Cerebellar nuclear complex (tissue), 1 donor: ENCODE measurements around the gene PDGFA.

Source experiments
- DNase-seq, 2 experiments: peaks; one replicate each; lab custom pipeline; 2025; lab: John Stamatoyannopoulos, UW

PDGFA gene

GRCh38 chr7:504221-505111 lies 15.2 kb downstream of the PDGFA start:
- no peak for DNase-seq

- no peak for DNase-seq
These were observed 16.0 kb downstream of the PDGFA start for GRCh38 chr7:503575-504111.

GRCh38 chr7:502296-502695 lies 17.4 kb downstream of the PDGFA start:
- no peak for DNase-seq

- DNase-seq: no peak
These were observed 18.1 kb downstream of the PDGFA start for GRCh38 chr7:501526-501925.

- DNase-seq: no peak
These were observed 18.9 kb downstream of the PDGFA start for GRCh38 chr7:500521-501420.

- no peak for DNase-seq
These were observed 19.7 kb downstream of the PDGFA start for GRCh38 chr7:499853-500485.

- no peak for DNase-seq
These were observed 20.7 kb downstream of the PDGFA start for GRCh38 chr7:498678-499641.

GRCh38 chr7:497946-498655 lies 21.5 kb downstream of the PDGFA start:
- DNase-seq: no peak

- no peak for DNase-seq
These were observed 22.3 kb downstream of the PDGFA start for GRCh38 chr7:497346-497745.

- DNase-seq: no peak
These were observed 22.9 kb downstream of the PDGFA start for GRCh38 chr7:496528-497295.

GRCh38 chr7:495761-496321 lies 23.8 kb downstream of the PDGFA start:
- no peak for DNase-seq

GRCh38 chr7:495326-495725 lies 24.3 kb downstream of the PDGFA start:
- no peak for DNase-seq

- DNase-seq: no peak
These were observed 24.7 kb downstream of the PDGFA start for GRCh38 chr7:494906-495305.

GRCh38 chr7:494259-494687 lies 25.4 kb downstream of the PDGFA start:
- DNase-seq: no peak

GRCh38 chr7:493661-494251 lies 25.9 kb downstream of the PDGFA start:
- no peak for DNase-seq

- no peak for DNase-seq
These were observed 27.0 kb downstream of the PDGFA start for GRCh38 chr7:492714-493065.

- no peak for DNase-seq
These were observed 27.5 kb downstream of the PDGFA start for GRCh38 chr7:491958-492713.
